Mesenchymal stem cell (in vitro differentiated cells and primary cell): ENCODE results near the gene LEMD2.

Experiments
- DNase-seq: peaks from one replicate; pipeline ENCODE4 v3.0.0-alpha.2; 2013
- H2AFZ ChIP-seq: one replicate; pipeline ENCODE4 v1.6.1; 2013; ENCODE audit warnings: low read depth, mild to moderate bottlenecking, control low read depth, inconsistent platforms, low read length, moderate library complexity
- H2AK5ac ChIP-seq: 2 replicates; pipeline ENCODE4 v1.6.1; 2013; ENCODE audit warnings: low read length, moderate library complexity, mild to moderate bottlenecking, inconsistent platforms; ENCODE audit not compliant: severe bottlenecking
- H2BK120ac ChIP-seq: one replicate; pipeline ENCODE4 v1.6.1; 2013; ENCODE audit warnings: low read depth, mild to moderate bottlenecking, inconsistent platforms, low read length, moderate library complexity
- H2BK12ac ChIP-seq, 2 experiments: one replicate each; pipeline ENCODE4 v1.6.1; 2013; ENCODE audit warnings: inconsistent platforms in 2 of 2, low read length in 2 of 2, mild to moderate bottlenecking in 2 of 2, moderate library complexity in 2 of 2, control low read depth in 1 of 2
- H2BK15ac ChIP-seq: one replicate; pipeline ENCODE4 v1.6.1; 2013; ENCODE audit warnings: mild to moderate bottlenecking, low read depth, inconsistent platforms; ENCODE audit not compliant: poor library complexity, severe bottlenecking
- H2BK5ac ChIP-seq: 2 replicates; pipeline ENCODE4 v1.6.1; 2013; ENCODE audit warnings: low read depth, mild to moderate bottlenecking, low read length, control low read depth, inconsistent platforms; ENCODE audit not compliant: poor library complexity, severe bottlenecking
- H3K14ac ChIP-seq, 2 experiments: one replicate each; pipeline ENCODE4 v1.6.1; 2013; ENCODE audit warnings: inconsistent platforms in 2 of 2, low read length in 2 of 2, control low read depth in 1 of 2, mild to moderate bottlenecking in 1 of 2, moderate library complexity in 1 of 2
- H3K18ac ChIP-seq, 2 experiments: one replicate each; pipeline ENCODE4 v1.6.1; 2013; ENCODE audit warnings: inconsistent platforms in 2 of 2, low read length in 2 of 2, control low read depth in 1 of 2, low read depth in 1 of 2, mild to moderate bottlenecking in 1 of 2
- H3K23ac ChIP-seq, 2 experiments: one replicate each; pipeline ENCODE4 v1.6.1; 2013; ENCODE audit warnings: inconsistent platforms in 2 of 2, low read length in 2 of 2, mild to moderate bottlenecking in 2 of 2, moderate library complexity in 2 of 2, control low read depth in 1 of 2
- H3K27ac ChIP-seq: 2 replicates; pipeline ENCODE4 v1.5.1; 2013; ENCODE audit warnings: mild to moderate bottlenecking, moderate library complexity, low read length, control low read depth, inconsistent platforms; ENCODE audit not compliant: poor library complexity, severe bottlenecking
- H3K27me3 ChIP-seq, 2 experiments: 2 replicates each; pipeline versions ENCODE4 v1.6.1 to v1.7.0; 2013; ENCODE audit warnings: low read length in 2 of 2, mild to moderate bottlenecking in 2 of 2, moderate library complexity in 2 of 2, control low read depth in 1 of 2, inconsistent platforms in 1 of 2; ENCODE audit not compliant: control insufficient read depth in 1 of 2, insufficient read depth in 1 of 2
- H3K36me3 ChIP-seq, 2 experiments: 2 replicates each; pipeline versions ENCODE4 v1.6.1 to v1.7.0; 2013; ENCODE audit warnings: low read length in 2 of 2, control low read depth in 1 of 2, inconsistent platforms in 1 of 2, low read depth in 1 of 2, mild to moderate bottlenecking in 1 of 2; ENCODE audit not compliant: insufficient read depth in 2 of 2, control insufficient read depth in 1 of 2
- H3K4ac ChIP-seq, 2 experiments: one replicate each; pipeline ENCODE4 v1.6.1; 2013; ENCODE audit warnings: inconsistent platforms in 2 of 2, low read length in 2 of 2, mild to moderate bottlenecking in 2 of 2, moderate library complexity in 2 of 2, control low read depth in 1 of 2, low read depth in 1 of 2
- H3K4me1 ChIP-seq: 2 replicates; pipeline ENCODE4 v1.6.1; 2013; ENCODE audit warnings: low read depth, low read length, control low read depth; ENCODE audit not compliant: control insufficient read depth, insufficient read depth
- H3K4me2 ChIP-seq: 2 replicates; pipeline ENCODE4 v1.6.1; 2013; ENCODE audit warnings: low read length, mild to moderate bottlenecking, inconsistent platforms; ENCODE audit not compliant: poor library complexity, severe bottlenecking
- H3K4me3 ChIP-seq, 2 experiments: 2 replicates each; pipeline versions ENCODE4 v1.5.1 to v1.7.0; 2013; ENCODE audit warnings: low read length in 2 of 2, mild to moderate bottlenecking in 2 of 2, control low read depth in 1 of 2, low read depth in 1 of 2; ENCODE audit not compliant: insufficient read depth in 1 of 2
- H3K79me1 ChIP-seq: replicated peaks from 2 replicates; pipeline ENCODE4 v1.6.1; 2013; ENCODE audit warnings: mild to moderate bottlenecking, control low read depth, low read length, inconsistent platforms; ENCODE audit not compliant: poor library complexity, severe bottlenecking
- H3K9ac ChIP-seq: 2 replicates; pipeline ENCODE4 v1.7.0; 2013; ENCODE audit warnings: mild to moderate bottlenecking, low read length, moderate library complexity
- H3K9me3 ChIP-seq: 2 replicates; pipeline ENCODE4 v1.7.0; 2013; ENCODE audit warnings: mild to moderate bottlenecking, low read length; ENCODE audit not compliant: control insufficient read depth
- H4K8ac ChIP-seq: one replicate; pipeline ENCODE4 v1.6.1; 2013; ENCODE audit warnings: inconsistent platforms, mild to moderate bottlenecking, low read length, moderate library complexity
- H4K91ac ChIP-seq: one replicate; pipeline ENCODE4 v1.6.1; 2013; ENCODE audit warnings: mild to moderate bottlenecking, low read length, inconsistent platforms
- WGBS: methylation state at CpG from one replicate; pipeline ENCODE4 v1.1.7; 2013; ENCODE audit warnings: mixed read lengths; 5-methylcytosine and 5-hydroxymethylcytosine counted together

Gene LEMD2

GRCh38 chr6:33729059-33729458, 59.9 kb downstream of the LEMD2 start:
- peaks cover 2% of the 10 kb centered on the region for H3K79me1 ChIP-seq
- WGBS, result 95% methylated on average over 4 of the region's 6 CpGs
- peaks cover 15% of the 10 kb centered on the region for H3K4me1 ChIP-seq
- H4K91ac ChIP-seq, result no peak overlapping the region
- H2AFZ ChIP-seq, result no peak overlapping the region
- H3K23ac ChIP-seq, result no peak overlapping the region
- no peak for DNase-seq
- H2BK5ac ChIP-seq, result no peak overlapping the region
- no peak overlapping the region for H3K18ac ChIP-seq
- H2AK5ac ChIP-seq, result no peak overlapping the region
- no peak overlapping the region for H3K4ac ChIP-seq
- H3K4me2 ChIP-seq, result no peak overlapping the region
- H3K27me3 ChIP-seq, result peaks cover 3 to 64% of the 10 kb centered on the region in 2 experiments
- no peak overlapping the region for H3K4me3 ChIP-seq
- no peak overlapping the region for H3K9ac ChIP-seq
- no peak overlapping the region for H4K8ac ChIP-seq
- H3K14ac ChIP-seq, result peak overlapping the region in 1 of 2 experiments; percentile 22
- H3K9me3 ChIP-seq, result no peaks in the 10 kb centered on the region
- no peak overlapping the region for H2BK15ac ChIP-seq
- no peak overlapping the region for H2BK12ac ChIP-seq
- no peak overlapping the region for H3K27ac ChIP-seq
- peaks cover 0 to 57% of the 10 kb centered on the region in 2 experiments for H3K36me3 ChIP-seq
- H2BK120ac ChIP-seq, result no peak overlapping the region

- no peak overlapping the region for H3K4ac ChIP-seq
- WGBS, result 93% methylated on average over 11 of the region's 11 CpGs
- peaks cover 0 to 56% of the 10 kb centered on the region in 2 experiments for H3K36me3 ChIP-seq
- H3K4me2 ChIP-seq, result no peak overlapping the region
- no peak overlapping the region for H4K91ac ChIP-seq
- no peak overlapping the region for H3K9ac ChIP-seq
- H4K8ac ChIP-seq, result no peak overlapping the region
- H2BK15ac ChIP-seq, result no peak overlapping the region
- H2BK120ac ChIP-seq, result no peak overlapping the region
- no peak overlapping the region for H3K14ac ChIP-seq
- H3K9me3 ChIP-seq, result no peaks in the 10 kb centered on the region
- no peak overlapping the region for H3K23ac ChIP-seq
- no peak overlapping the region for H3K18ac ChIP-seq
- H3K79me1 ChIP-seq, result no peaks in the 10 kb centered on the region
- no peak overlapping the region for H3K27ac ChIP-seq
- H2AFZ ChIP-seq, result no peak overlapping the region
- H3K27me3 ChIP-seq, result peaks cover 3 to 71% of the 10 kb centered on the region in 2 experiments
- H2BK12ac ChIP-seq, result no peak overlapping the region
- H3K4me3 ChIP-seq, result no peak overlapping the region
- no peak overlapping the region for H2AK5ac ChIP-seq
- no peak for DNase-seq
- no peak overlapping the region for H2BK5ac ChIP-seq
- H3K4me1 ChIP-seq, result peaks cover 15% of the 10 kb centered on the region
These were observed 60.5 kb downstream of the LEMD2 start for GRCh38 chr6:33728438-33728837.

GRCh38 chr6:33727932-33728331, 61.0 kb downstream of the LEMD2 start:
- Histone ChIP-seq H3K9ac (no peak overlapping the region), H2AFZ (no peak overlapping the region), H3K14ac (no peak overlapping the region), H4K8ac (no peak overlapping the region), H3K4me1 (peaks cover 13% of the 10 kb centered on the region), H2BK12ac (no peak overlapping the region), H3K36me3 (peaks cover 0 to 51% of the 10 kb centered on the region in 2 experiments), H2AK5ac (no peak overlapping the region), H3K23ac (no peak overlapping the region), H3K4me2 (no peak overlapping the region), H4K91ac (no peak overlapping the region), H3K4ac (no peak overlapping the region), H2BK5ac (no peak overlapping the region), H2BK120ac (no peak overlapping the region), H3K4me3 (no peak overlapping the region), H3K27me3 (peaks cover 3 to 76% of the 10 kb centered on the region in 2 experiments), H3K9me3 (no peaks in the 10 kb centered on the region), H3K27ac (no peak overlapping the region), H3K79me1 (no peaks in the 10 kb centered on the region), H2BK15ac (no peak overlapping the region), H3K18ac (no peak overlapping the region)
- WGBS, result 96% methylated on average over 11 of the region's 11 CpGs
- no peak for DNase-seq

- Histone ChIP-seq H2AK5ac (no peak overlapping the region), H4K8ac (no peak overlapping the region), H3K27me3 (peaks cover 3 to 84% of the 10 kb centered on the region in 2 experiments), H3K23ac (no peak overlapping the region), H3K18ac (no peak overlapping the region), H3K79me1 (no peaks in the 10 kb centered on the region), H2AFZ (no peak overlapping the region), H3K36me3 (peaks cover 0 to 46% of the 10 kb centered on the region in 2 experiments), H3K4ac (no peak overlapping the region), H2BK5ac (no peak overlapping the region), H2BK120ac (no peak overlapping the region), H2BK15ac (no peak overlapping the region), H3K14ac (no peak overlapping the region), H3K4me3 (no peak overlapping the region), H3K9me3 (no peaks in the 10 kb centered on the region), H4K91ac (no peak overlapping the region), H3K9ac (no peak overlapping the region), H3K4me2 (no peak overlapping the region), H3K4me1 (peaks cover 10% of the 10 kb centered on the region), H2BK12ac (no peak overlapping the region), H3K27ac (no peak overlapping the region)
- no peak for DNase-seq
- WGBS, result 94% methylated on average over 7 of the region's 7 CpGs
These were observed 61.8 kb downstream of the LEMD2 start for GRCh38 chr6:33727126-33727525.
